ENCODE data around the gene USP3.

The USP3 gene

GRCh38 chr15:63586790-63587189 lies 82.4 kb downstream of the USP3 start:
- Histone ChIP-seq H3K36me3 (peaks cover 72% of the 10 kb centered on the region), H3K4me3 (ENCODE audit: low read depth, low read length) (no peak overlapping the region), H3K9me3 (no peaks in the 10 kb centered on the region), H3K27me3 (no peaks in the 10 kb centered on the region), H3K4me1 (no peaks in the 10 kb centered on the region)
- TF ChIP-seq CTCF (IDR thresholded peaks at IDR 0.05; ENCODE audit: low read depth, low read length): no peak
- DNase-seq: no peak

- H3K9me3 ChIP-seq: no peaks in the 10 kb centered on the region
- DNase-seq: no peak
- no peak for TF ChIP-seq CTCF (IDR thresholded peaks at IDR 0.05; ENCODE audit: low read depth, low read length)
- no peaks in the 10 kb centered on the region for H3K27me3 ChIP-seq
- H3K4me3 ChIP-seq (ENCODE audit: low read depth, low read length): no peak overlapping the region
- no peaks in the 10 kb centered on the region for H3K4me1 ChIP-seq
- peaks cover 72% of the 10 kb centered on the region for H3K36me3 ChIP-seq
Measured at GRCh38 chr15:63587527-63587926, 83.1 kb downstream of the USP3 start.

- H3K36me3 ChIP-seq: peaks cover 68% of the 10 kb centered on the region
- no peak overlapping the region for H3K4me3 ChIP-seq (ENCODE audit: low read depth, low read length)
- TF ChIP-seq CTCF (IDR thresholded peaks at IDR 0.05; ENCODE audit: low read depth, low read length): no peak
- DNase-seq: no peak
- no peaks in the 10 kb centered on the region for H3K9me3 ChIP-seq
- H3K27me3 ChIP-seq: no peaks in the 10 kb centered on the region
- no peaks in the 10 kb centered on the region for H3K4me1 ChIP-seq
Measured at GRCh38 chr15:63588826-63589225, 84.4 kb downstream of the USP3 start.

GRCh38 chr15:63593705-63594671 lies 89.6 kb downstream of the USP3 start:
- H3K4me1 ChIP-seq: no peaks in the 10 kb centered on the region; the same call in 1 of the 2 replicates
- no peaks in the 10 kb centered on the region for H3K27me3 ChIP-seq
- no peak overlapping the region for H3K4me3 ChIP-seq (ENCODE audit: low read depth, low read length)
- DNase-seq: no peak
- H3K9me3 ChIP-seq: no peaks in the 10 kb centered on the region
- no peak for TF ChIP-seq CTCF (IDR thresholded peaks at IDR 0.05; ENCODE audit: low read depth, low read length)
- peaks cover 36% of the 10 kb centered on the region for H3K36me3 ChIP-seq

GRCh38 chr15:63595065-63595464 lies 90.7 kb downstream of the USP3 start:
- no peak for DNase-seq

More at GRCh38 chr15:63595065-63595464, 90.7 kb downstream of the USP3 start:
- no peak for TF ChIP-seq CTCF (IDR thresholded peaks at IDR 0.05; ENCODE audit: low read depth, low read length)
- Histone ChIP-seq H3K27me3 (no peaks in the 10 kb centered on the region), H3K36me3 (peaks cover 25% of the 10 kb centered on the region), H3K4me3 (ENCODE audit: low read depth, low read length) (no peak overlapping the region), H3K4me1 (no peaks in the 10 kb centered on the region; the same call in 1 of the 2 replicates), H3K9me3 (no peaks in the 10 kb centered on the region)

All from BE2C (cell line).